ENCODE results near the gene TTC21A. TPM values are rescaled to one million over a fixed set of nuclear protein-coding genes. Genes with fewer than 3 reads are reported as not detected.

The TTC21A gene
- total and polyA plus RNA-seq, 2 of the 13 experiments (the other 11 are each of a cell fraction or from before 2014, with no cell fraction given), result 0.31 to 1.5 TPM

GRCh38 chr3:39176025-39176714 lies 68.7 kb downstream of the TTC21A start (continued):
- TF ChIP-seq NFE2L1 (CRISPR knock-in tag; IDR thresholded peaks at IDR 0.05; ENCODE audit: borderline replicate concordance), result no peak
- TF ChIP-seq GATAD1 (CRISPR knock-in tag; IDR thresholded peaks at IDR 0.05), result no peak
- TF ChIP-seq ATF1 (CRISPR knock-in tag; IDR thresholded peaks at IDR 0.05), result no peak
- no peak for TF ChIP-seq ZSCAN30 (CRISPR knock-in tag; IDR thresholded peaks at IDR 0.05)
- TF ChIP-seq RARA (CRISPR knock-in tag; IDR thresholded peaks at IDR 0.05), result no peak

GRCh38 chr3:39177708-39178332 lies 70.3 kb downstream of the TTC21A start:
- BruUV-seq (replicated peaks), result no TSS peak
- no peaks in the 10 kb centered on the region for H3K36me3 ChIP-seq (replicated peaks in 1 of 2; ENCODE audit: control insufficient read depth in 1 of 2, insufficient read depth in 2 of 2, low read length in 2 of 2)
- WGBS (ENCODE audit: low lambda C conversion rate), result 2% methylated on average over 18 of the region's 32 CpGs
- H3K27me3 ChIP-seq (ENCODE audit: control insufficient read depth in 1 of 2, insufficient read depth in 2 of 2, low read length in 2 of 2), result peaks cover 2 to 21% of the 10 kb centered on the region in 2 experiments; a peak in 3 of 5 replicates
- H3K4me2 ChIP-seq (ENCODE audit: low read depth, low read length), result peak overlapping the region; percentile 93
- ChIA-PET POLR2A (interaction anchor here (0.6 to 1.3 kb wide), 8 partner anchors 10 to 1095 kb away, joined by 3 to 5 read pairs (median 3); partner anchors contain the start of genes GORASP1 and TTC21A), CTCF (ENCODE audit: low intra/inter-chr PET ratio, low total read pairs) (interaction anchor here (0.8 kb wide), 1 partner anchor 51 kb away, joined by 3 read pairs; no protein-coding TSS in a partner anchor)
- H3K9me3 ChIP-seq (ENCODE audit: low read length), result no peaks in the 10 kb centered on the region
- H3K4me1 ChIP-seq (ENCODE audit: insufficient read depth, low read length), result peaks cover 50% of the 10 kb centered on the region
- H2AFZ ChIP-seq (ENCODE audit: low read length), result peak overlapping the region; percentile 27
- FAIRE-seq (no peak), ATAC-seq (peak; percentile 16; the same call in 2 of the 3 replicates), DNase-seq (ENCODE audit: low spot score) (peak; percentile 63)
- H3K27ac ChIP-seq (ENCODE audit: extremely low read length, insufficient read depth, low read length), result peak overlapping the region; percentile 40
- H3K9ac ChIP-seq (ENCODE audit: insufficient read depth, low read depth, low read length), result peak overlapping the region; percentile 68; the same call in 1 of the 2 replicates
- peak overlapping the region; percentile 71 to 79 (median 72) for H3K4me3 ChIP-seq (replicated peaks in 1 of 3; ENCODE audit: insufficient read depth in 1 of 3, low read depth in 2 of 3, low read length in 3 of 3)
- no peaks in the 10 kb centered on the region for H4K20me1 ChIP-seq (ENCODE audit: insufficient read depth, low read length)
- intact Hi-C loops (cut with micrococcal nuclease; ENCODE audit: unreplicated experiment), result loop anchor here (1.0 kb wide), 1 partner anchor 24 kb away; no protein-coding TSS in a partner anchor
- in situ Hi-C loops (cut with HindIII; ENCODE audit: extremely low pct_ligation_motif_present, low pct_unique_long_range_greater_than_20kb), result no loop called here
- H3K79me2 ChIP-seq (ENCODE audit: insufficient read depth, low read length), result no peaks in the 10 kb centered on the region
- TF ChIP-seq SP5 (CRISPR knock-in tag; IDR thresholded peaks at IDR 0.05; ENCODE audit: borderline replicate concordance, low read depth), result peak; percentile 57; the same call in 1 of the 2 replicates
- no peak for TF ChIP-seq GABPA (IDR thresholded peaks at IDR 0.05; ENCODE audit: low read depth, low read length)
- peak; percentile 67 for TF ChIP-seq GABPA (CRISPR knock-in tag; IDR thresholded peaks at IDR 0.05; ENCODE audit: low read depth)
- TF ChIP-seq RBFOX2 (IDR thresholded peaks at IDR 0.05; ENCODE audit: low read depth, low read length), result 0 out of 2 replicates have a peak, but pooled peaks have one; percentile 23
- peak; percentile 20 for TF ChIP-seq FOSL2 (CRISPR knock-in tag; IDR thresholded peaks at IDR 0.05)
- TF ChIP-seq MIER3 (CRISPR knock-in tag; IDR thresholded peaks at IDR 0.05; ENCODE audit: borderline replicate concordance), result no peak
- no peak for TF ChIP-seq PAX8 (CRISPR knock-in tag; IDR thresholded peaks at IDR 0.05; ENCODE audit: borderline replicate concordance)
- no peak for TF ChIP-seq ZNF430 (CRISPR knock-in tag; IDR thresholded peaks at IDR 0.05)
- no peak for TF ChIP-seq HDAC6 (IDR thresholded peaks at IDR 0.05; ENCODE audit: low read depth, low read length)
- peak; percentile 37 for TF ChIP-seq CREB1 (IDR thresholded peaks at IDR 0.05)
- TF ChIP-seq CREB1 (CRISPR knock-in tag; IDR thresholded peaks at IDR 0.05), result peak; percentile 72
- TF ChIP-seq ZNF616 (CRISPR knock-in tag; IDR thresholded peaks at IDR 0.05; ENCODE audit: low read depth), result no peak
- TF ChIP-seq, protein P1, sequence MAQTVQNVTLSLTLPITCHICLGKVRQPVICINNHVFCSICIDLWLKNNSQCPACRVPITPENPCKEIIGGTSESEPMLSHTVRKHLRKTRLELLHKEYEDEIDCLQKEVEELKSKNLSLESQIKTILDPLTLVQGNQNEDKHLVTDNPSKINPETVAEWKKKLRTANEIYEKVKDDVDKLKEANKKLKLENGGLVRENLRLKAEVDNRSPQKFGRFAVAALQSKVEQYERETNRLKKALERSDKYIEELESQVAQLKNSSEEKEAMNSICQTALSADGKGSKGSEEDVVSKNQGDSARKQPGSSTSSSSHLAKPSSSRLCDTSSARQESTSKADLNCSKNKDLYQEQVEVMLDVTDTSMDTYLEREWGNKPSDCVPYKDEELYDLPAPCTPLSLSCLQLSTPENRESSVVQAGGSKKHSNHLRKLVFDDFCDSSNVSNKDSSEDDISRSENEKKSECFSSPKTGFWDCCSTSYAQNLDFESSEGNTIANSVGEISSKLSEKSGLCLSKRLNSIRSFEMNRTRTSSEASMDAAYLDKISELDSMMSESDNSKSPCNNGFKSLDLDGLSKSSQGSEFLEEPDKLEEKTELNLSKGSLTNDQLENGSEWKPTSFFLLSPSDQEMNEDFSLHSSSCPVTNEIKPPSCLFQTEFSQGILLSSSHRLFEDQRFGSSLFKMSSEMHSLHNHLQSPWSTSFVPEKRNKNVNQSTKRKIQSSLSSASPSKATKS (CRISPR knock-in tag; IDR thresholded peaks at IDR 0.05), result no peak
- TF ChIP-seq, protein P2, sequence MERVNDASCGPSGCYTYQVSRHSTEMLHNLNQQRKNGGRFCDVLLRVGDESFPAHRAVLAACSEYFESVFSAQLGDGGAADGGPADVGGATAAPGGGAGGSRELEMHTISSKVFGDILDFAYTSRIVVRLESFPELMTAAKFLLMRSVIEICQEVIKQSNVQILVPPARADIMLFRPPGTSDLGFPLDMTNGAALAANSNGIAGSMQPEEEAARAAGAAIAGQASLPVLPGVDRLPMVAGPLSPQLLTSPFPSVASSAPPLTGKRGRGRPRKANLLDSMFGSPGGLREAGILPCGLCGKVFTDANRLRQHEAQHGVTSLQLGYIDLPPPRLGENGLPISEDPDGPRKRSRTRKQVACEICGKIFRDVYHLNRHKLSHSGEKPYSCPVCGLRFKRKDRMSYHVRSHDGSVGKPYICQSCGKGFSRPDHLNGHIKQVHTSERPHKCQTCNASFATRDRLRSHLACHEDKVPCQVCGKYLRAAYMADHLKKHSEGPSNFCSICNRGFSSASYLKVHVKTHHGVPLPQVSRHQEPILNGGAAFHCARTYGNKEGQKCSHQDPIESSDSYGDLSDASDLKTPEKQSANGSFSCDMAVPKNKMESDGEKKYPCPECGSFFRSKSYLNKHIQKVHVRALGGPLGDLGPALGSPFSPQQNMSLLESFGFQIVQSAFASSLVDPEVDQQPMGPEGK (CRISPR knock-in tag; IDR thresholded peaks at IDR 0.05), result peak; percentile 80

Measured in HepG2 (cell line).